Ovary (tissue), 3 donors: ENCODE measurements around the gene RFTN2.
"Not testable (repeated sequence)": the region's sequence is repeated elsewhere in the genome, so short reads cannot be mapped to it uniquely, and the experiment has no call there.

Experiments used
- EP300 ChIP-seq: sonication (generic); formaldehyde crosslinking; IDR thresholded peaks from one replicate; pipeline ENCODE4 v1.6.1; 2017; ENCODE audit warnings: antibody characterized with exemption
- TF ChIP-seq, protein P1 (sequence below), 3 donors: fragments of 450-650 bp in 2 of 3; fragments of 200-600 bp in 1 of 3; IDR thresholded peaks; one replicate each; pipeline versions ENCODE4 v1.5.1 to v1.8.0; 2016 to 2022; ENCODE audit warnings: antibody characterized with exemption in 3 of 3, mild to moderate bottlenecking in 1 of 3
- donor health status: DM: no; HTN: no; CAD: no.

DNA sequence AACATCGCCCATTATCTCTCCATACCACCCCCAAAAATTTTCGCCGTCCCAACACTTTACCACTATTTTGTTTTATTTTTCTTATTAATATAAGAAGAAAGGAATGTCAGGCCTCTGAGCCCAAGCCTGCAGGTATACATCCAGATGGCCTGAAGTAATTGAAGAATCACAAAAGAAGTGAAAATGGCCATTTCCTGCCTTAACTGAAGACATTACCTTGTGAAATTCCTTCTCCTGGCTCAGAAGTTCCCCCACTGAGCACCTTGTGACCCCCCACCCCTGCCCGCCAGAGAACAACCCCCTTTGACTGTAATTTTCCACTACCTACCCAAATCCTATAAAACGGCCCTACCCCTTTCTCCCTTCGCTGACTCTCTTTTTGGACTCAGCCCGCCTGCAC lies 88.1 kb downstream of the RFTN2 start:
- TF ChIP-seq, protein P1, sequence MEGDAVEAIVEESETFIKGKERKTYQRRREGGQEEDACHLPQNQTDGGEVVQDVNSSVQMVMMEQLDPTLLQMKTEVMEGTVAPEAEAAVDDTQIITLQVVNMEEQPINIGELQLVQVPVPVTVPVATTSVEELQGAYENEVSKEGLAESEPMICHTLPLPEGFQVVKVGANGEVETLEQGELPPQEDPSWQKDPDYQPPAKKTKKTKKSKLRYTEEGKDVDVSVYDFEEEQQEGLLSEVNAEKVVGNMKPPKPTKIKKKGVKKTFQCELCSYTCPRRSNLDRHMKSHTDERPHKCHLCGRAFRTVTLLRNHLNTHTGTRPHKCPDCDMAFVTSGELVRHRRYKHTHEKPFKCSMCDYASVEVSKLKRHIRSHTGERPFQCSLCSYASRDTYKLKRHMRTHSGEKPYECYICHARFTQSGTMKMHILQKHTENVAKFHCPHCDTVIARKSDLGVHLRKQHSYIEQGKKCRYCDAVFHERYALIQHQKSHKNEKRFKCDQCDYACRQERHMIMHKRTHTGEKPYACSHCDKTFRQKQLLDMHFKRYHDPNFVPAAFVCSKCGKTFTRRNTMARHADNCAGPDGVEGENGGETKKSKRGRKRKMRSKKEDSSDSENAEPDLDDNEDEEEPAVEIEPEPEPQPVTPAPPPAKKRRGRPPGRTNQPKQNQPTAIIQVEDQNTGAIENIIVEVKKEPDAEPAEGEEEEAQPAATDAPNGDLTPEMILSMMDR (IDR thresholded peaks at IDR 0.05) = not testable (repeated sequence)
- not testable (repeated sequence) for TF ChIP-seq EP300
